Glutamatergic neuron (in vitro differentiated cells): ENCODE results near the gene SYT1. TPM values are rescaled to one million over a fixed set of nuclear protein-coding genes. Genes with fewer than 3 reads are reported as not detected.

Experiments
- DNase-seq: peaks from one replicate; pipeline ENCODE4 v3.0.0; 2022
- H3K27ac Mint-ChIP-seq: one replicate; pipeline ENCODE4 v1.8.0; 2020; ENCODE audit warnings: mild to moderate bottlenecking, mixed read lengths, inconsistent platforms; ENCODE audit not compliant: unreplicated experiment
- H3K27me3 Mint-ChIP-seq: one replicate; pipeline ENCODE4 v1.8.0; 2020; ENCODE audit warnings: mild to moderate bottlenecking, moderate library complexity, mixed read lengths, inconsistent platforms; ENCODE audit not compliant: unreplicated experiment
- H3K36me3 Mint-ChIP-seq: one replicate; pipeline ENCODE4 v1.8.0; 2020; ENCODE audit warnings: mild to moderate bottlenecking, mixed read lengths, inconsistent platforms; ENCODE audit not compliant: unreplicated experiment
- H3K4me1 Mint-ChIP-seq: one replicate; pipeline ENCODE4 v1.8.0; 2020; ENCODE audit warnings: mild to moderate bottlenecking, low read depth, mixed read lengths, inconsistent platforms; ENCODE audit not compliant: unreplicated experiment
- H3K4me3 Mint-ChIP-seq: one replicate; pipeline ENCODE4 v1.8.0; 2020; ENCODE audit warnings: mild to moderate bottlenecking, mixed read lengths, inconsistent platforms; ENCODE audit not compliant: unreplicated experiment
- H3K9me3 Mint-ChIP-seq: one replicate; pipeline ENCODE4 v1.8.0; 2020; ENCODE audit warnings: mild to moderate bottlenecking, moderate library complexity, mixed read lengths, inconsistent platforms; ENCODE audit not compliant: unreplicated experiment
- total RNA-seq: library from RNA; stranded (reverse); fragmentation: NEBNext Ultra II Directional; extraction: Animal tissue kit (Norgen Biotek cat#: 25700); gene quantifications from one replicate; pipeline ENCODE4 v1.2.1, GENCODE V29; 2021; ENCODE audit not compliant: unreplicated experiment
- TF ChIP-seq, protein P1 (sequence below): fragments of 200-600 bp; sonication (generic); IDR thresholded peaks from one replicate; pipeline ENCODE4 v1.5.0; 2021; ENCODE audit not compliant: partially characterized antibody, unreplicated experiment

SYT1 gene
- total RNA-seq, 1 donor from 2014 or later: 155 TPM

GRCh38 chr12:79407671-79408622 lies 543.4 kb downstream of the SYT1 start:
- peaks cover 4% of the 10 kb centered on the region for H3K9me3 Mint-ChIP-seq
- peaks cover 5% of the 10 kb centered on the region for H3K4me1 Mint-ChIP-seq
- DNase-seq: peak; percentile 26
- no peak overlapping the region for H3K27ac Mint-ChIP-seq
- H3K4me3 Mint-ChIP-seq: no peak overlapping the region
- no peaks in the 10 kb centered on the region for H3K36me3 Mint-ChIP-seq
- H3K27me3 Mint-ChIP-seq: peaks cover 2% of the 10 kb centered on the region
- TF ChIP-seq, protein P1, sequence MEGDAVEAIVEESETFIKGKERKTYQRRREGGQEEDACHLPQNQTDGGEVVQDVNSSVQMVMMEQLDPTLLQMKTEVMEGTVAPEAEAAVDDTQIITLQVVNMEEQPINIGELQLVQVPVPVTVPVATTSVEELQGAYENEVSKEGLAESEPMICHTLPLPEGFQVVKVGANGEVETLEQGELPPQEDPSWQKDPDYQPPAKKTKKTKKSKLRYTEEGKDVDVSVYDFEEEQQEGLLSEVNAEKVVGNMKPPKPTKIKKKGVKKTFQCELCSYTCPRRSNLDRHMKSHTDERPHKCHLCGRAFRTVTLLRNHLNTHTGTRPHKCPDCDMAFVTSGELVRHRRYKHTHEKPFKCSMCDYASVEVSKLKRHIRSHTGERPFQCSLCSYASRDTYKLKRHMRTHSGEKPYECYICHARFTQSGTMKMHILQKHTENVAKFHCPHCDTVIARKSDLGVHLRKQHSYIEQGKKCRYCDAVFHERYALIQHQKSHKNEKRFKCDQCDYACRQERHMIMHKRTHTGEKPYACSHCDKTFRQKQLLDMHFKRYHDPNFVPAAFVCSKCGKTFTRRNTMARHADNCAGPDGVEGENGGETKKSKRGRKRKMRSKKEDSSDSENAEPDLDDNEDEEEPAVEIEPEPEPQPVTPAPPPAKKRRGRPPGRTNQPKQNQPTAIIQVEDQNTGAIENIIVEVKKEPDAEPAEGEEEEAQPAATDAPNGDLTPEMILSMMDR: no peak

GRCh38 chr12:79408689-79409088 lies 544.1 kb downstream of the SYT1 start:
- peaks cover 2% of the 10 kb centered on the region for H3K9me3 Mint-ChIP-seq
- H3K4me1 Mint-ChIP-seq: peaks cover 3% of the 10 kb centered on the region
- no peak overlapping the region for H3K27ac Mint-ChIP-seq
- H3K27me3 Mint-ChIP-seq: no peaks in the 10 kb centered on the region
- TF ChIP-seq, protein P1: no peak
- H3K36me3 Mint-ChIP-seq: no peaks in the 10 kb centered on the region
- no peak overlapping the region for H3K4me3 Mint-ChIP-seq
- DNase-seq: no peak

DNA sequence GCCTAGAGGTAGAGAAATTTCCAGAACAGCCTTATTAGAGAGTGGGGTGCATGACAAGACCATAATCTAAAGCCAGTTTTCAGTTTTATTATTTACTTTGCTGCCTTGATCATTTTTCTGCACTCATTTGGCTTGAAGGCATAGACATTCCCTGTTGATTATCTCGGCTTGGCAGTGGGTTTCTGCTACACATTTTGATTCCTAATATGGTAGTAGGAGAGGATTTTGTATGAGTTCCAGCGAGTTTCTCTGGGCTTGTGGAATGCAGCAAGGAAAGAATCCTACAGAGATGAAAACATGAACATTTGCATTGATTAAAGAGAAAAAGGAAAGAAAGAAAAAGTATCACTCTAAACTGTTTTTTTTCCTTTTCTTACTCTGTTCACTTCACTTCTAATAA lies 545.0 kb downstream of the SYT1 start:
- Mint-ChIP-seq H3K4me1 (peaks cover 10% of the 10 kb centered on the region), H3K4me3 (no peak overlapping the region), H3K27me3 (peaks cover 3% of the 10 kb centered on the region), H3K36me3 (no peaks in the 10 kb centered on the region), H3K27ac (no peak overlapping the region), H3K9me3 (peaks cover 6% of the 10 kb centered on the region)
- no peak for DNase-seq
- TF ChIP-seq, protein P1: no peak

DNA sequence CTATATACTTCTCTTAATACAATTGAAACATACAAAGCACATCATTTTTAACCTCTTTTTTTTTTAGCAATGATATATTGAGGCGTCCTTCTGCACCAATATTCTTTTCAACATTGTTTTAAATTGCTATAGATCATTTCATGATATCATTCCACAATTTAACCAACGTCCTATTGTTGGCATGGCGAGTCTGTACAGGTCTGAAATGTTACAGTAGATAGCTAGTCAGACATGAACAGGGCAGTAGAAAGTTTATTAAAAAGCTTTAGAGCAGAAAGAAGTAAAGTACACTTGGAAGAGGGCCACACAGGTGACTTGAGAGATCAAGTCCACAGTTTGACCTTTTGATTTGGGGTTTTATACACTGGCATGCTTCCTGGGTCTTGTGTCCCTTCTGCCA lies 547.2 kb downstream of the SYT1 start:
- H3K9me3 Mint-ChIP-seq: peaks cover 9% of the 10 kb centered on the region
- no peak overlapping the region for H3K27ac Mint-ChIP-seq
- TF ChIP-seq, protein P1: no peak
- H3K4me1 Mint-ChIP-seq: peaks cover 17% of the 10 kb centered on the region
- no peaks in the 10 kb centered on the region for H3K36me3 Mint-ChIP-seq
- DNase-seq: no peak
- peaks cover 4% of the 10 kb centered on the region for H3K27me3 Mint-ChIP-seq
- H3K4me3 Mint-ChIP-seq: no peak overlapping the region

DNA sequence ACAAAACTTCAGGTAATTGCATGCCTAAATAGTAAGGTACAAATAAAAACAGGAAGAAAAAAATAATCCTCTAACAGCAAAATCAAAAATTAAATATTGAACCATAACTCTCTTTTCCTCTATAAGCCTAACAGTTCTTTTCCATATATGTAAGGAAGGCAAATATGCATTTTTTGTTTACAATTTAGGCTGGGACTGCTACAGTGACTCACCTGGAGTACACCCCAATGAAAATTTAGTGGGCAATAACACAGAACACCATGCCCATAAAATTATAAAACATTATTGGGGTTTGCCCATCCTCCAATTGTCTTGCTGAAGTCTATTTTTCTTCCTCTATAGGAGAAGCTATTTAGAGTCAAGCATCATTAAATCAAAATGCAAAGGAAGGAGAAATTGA lies 549.2 kb downstream of the SYT1 start:
- Mint-ChIP-seq H3K27ac (no peak overlapping the region), H3K27me3 (peaks cover 4% of the 10 kb centered on the region), H3K36me3 (no peaks in the 10 kb centered on the region), H3K4me1 (peaks cover 17% of the 10 kb centered on the region), H3K4me3 (no peak overlapping the region), H3K9me3 (peaks cover 7% of the 10 kb centered on the region)
- DNase-seq: no peak
- TF ChIP-seq, protein P1: no peak
